H9 (cell line): Measurements from ENCODE around the gene AMELX. TPM values are rescaled to one million over a fixed set of nuclear protein-coding genes. Genes with fewer than 3 reads are reported as not detected.

Source experiments
- DNase-seq: peaks from one replicate; pipeline ENCODE4 v3.0.0-alpha.2; 2017
- H2AFZ ChIP-seq: one replicate; pipeline ENCODE4 v1.6.1; 2013; ENCODE audit warnings: mild to moderate bottlenecking, low read length, control low read depth, moderate library complexity
- H2AK5ac ChIP-seq: 2 replicates; pipeline ENCODE4 v1.6.1; 2013; ENCODE audit warnings: low read length, control low read depth, mixed read lengths; ENCODE audit not compliant: insufficient read length
- H2BK120ac ChIP-seq: one replicate; pipeline ENCODE4 v1.6.1; 2013; ENCODE audit warnings: low read depth, mild to moderate bottlenecking, low read length, control low read depth, inconsistent platforms; ENCODE audit not compliant: poor library complexity, severe bottlenecking
- H2BK12ac ChIP-seq: 2 replicates; pipeline ENCODE4 v1.6.1; 2013; ENCODE audit warnings: low read length, control low read depth, mixed read lengths, low read depth; ENCODE audit not compliant: insufficient read length
- H2BK15ac ChIP-seq: 2 replicates; pipeline ENCODE4 v1.6.1; 2013; ENCODE audit warnings: low read depth, low read length, control low read depth
- H2BK20ac ChIP-seq: one replicate; pipeline ENCODE4 v1.6.1; 2013; ENCODE audit warnings: low read depth, mild to moderate bottlenecking, low read length, control low read depth, inconsistent platforms; ENCODE audit not compliant: poor library complexity, severe bottlenecking
- H2BK5ac ChIP-seq: 2 replicates; pipeline ENCODE4 v1.6.1; 2013; ENCODE audit warnings: low read length, control low read depth, mixed read lengths; ENCODE audit not compliant: insufficient read length
- H3K14ac ChIP-seq: 2 replicates; pipeline ENCODE4 v1.6.1; 2013; ENCODE audit warnings: low read length, control low read depth; ENCODE audit not compliant: insufficient read depth
- H3K18ac ChIP-seq: 2 replicates; pipeline ENCODE4 v1.6.1; 2013; ENCODE audit warnings: low read depth, mild to moderate bottlenecking, mixed read lengths, low read length, control low read depth; ENCODE audit not compliant: insufficient read length
- H3K23ac ChIP-seq: 2 replicates; pipeline ENCODE4 v1.6.1; 2013; ENCODE audit warnings: low read length, control low read depth, mixed read lengths, low read depth; ENCODE audit not compliant: insufficient read length
- H3K23me2 ChIP-seq: 2 replicates; pipeline ENCODE4 v1.6.1; 2013; ENCODE audit warnings: low read depth, mild to moderate bottlenecking, mixed read lengths, low read length, control low read depth; ENCODE audit not compliant: insufficient read length, poor library complexity, severe bottlenecking
- H3K27ac ChIP-seq: 2 replicates; pipeline ENCODE4 v1.5.1; 2013; ENCODE audit warnings: low read length, control low read depth, mixed read lengths, low read depth; ENCODE audit not compliant: insufficient read length
- H3K27me3 ChIP-seq: 2 replicates; pipeline ENCODE4 v1.6.1; 2013; ENCODE audit warnings: low read length, control low read depth, inconsistent platforms; ENCODE audit not compliant: insufficient read depth
- H3K4ac ChIP-seq: 2 replicates; pipeline ENCODE4 v1.6.1; 2013; ENCODE audit warnings: low read depth, mild to moderate bottlenecking, control low read depth, inconsistent platforms, low read length, moderate library complexity
- H3K4me1 ChIP-seq: 2 replicates; pipeline ENCODE4 v1.6.1; 2013; ENCODE audit warnings: low read length, control low read depth, inconsistent platforms; ENCODE audit not compliant: insufficient read depth
- H3K4me2 ChIP-seq: 2 replicates; pipeline ENCODE4 v1.6.1; 2013; ENCODE audit warnings: low read length, control low read depth, mixed read lengths; ENCODE audit not compliant: insufficient read length, insufficient read depth
- H3K56ac ChIP-seq: 2 replicates; pipeline ENCODE4 v1.6.1; 2013; ENCODE audit warnings: low read depth, mild to moderate bottlenecking, mixed read lengths, low read length, control low read depth; ENCODE audit not compliant: insufficient read length
- H3K79me1 ChIP-seq: 2 replicates; pipeline ENCODE4 v1.6.1; 2013; ENCODE audit warnings: low read depth, mild to moderate bottlenecking, moderate library complexity, low read length, control low read depth, inconsistent platforms; ENCODE audit not compliant: insufficient read depth, poor library complexity, severe bottlenecking
- H3K79me2 ChIP-seq: 2 replicates; pipeline ENCODE4 v1.6.1; 2013; ENCODE audit warnings: low read length, control low read depth, inconsistent platforms; ENCODE audit not compliant: insufficient read depth
- H3K9ac ChIP-seq: 2 replicates; pipeline ENCODE4 v1.6.1; 2013; ENCODE audit warnings: low read length, control low read depth, mixed read lengths; ENCODE audit not compliant: insufficient read length; ENCODE audit errors: extremely low read depth
- H3K9me3 ChIP-seq: one replicate; pipeline ENCODE4 v1.6.1; 2013; ENCODE audit warnings: low read depth, low read length, inconsistent platforms; ENCODE audit not compliant: control insufficient read depth
- H3T11ph ChIP-seq: one replicate; pipeline ENCODE4 v1.6.1; 2013; ENCODE audit warnings: mild to moderate bottlenecking, low read length, control low read depth, inconsistent platforms
- H4K20me1 ChIP-seq: one replicate; pipeline ENCODE4 v1.6.1; 2013; ENCODE audit not compliant: control insufficient read depth, insufficient read length, insufficient read depth
- H4K5ac ChIP-seq: 2 replicates; pipeline ENCODE4 v1.6.1; 2013; ENCODE audit warnings: low read depth, mild to moderate bottlenecking, mixed read lengths, low read length, control low read depth; ENCODE audit not compliant: insufficient read length
- H4K8ac ChIP-seq: replicated peaks from 2 replicates; pipeline ENCODE4 v1.6.1; 2013; ENCODE audit warnings: low read length, control low read depth, mixed read lengths, low read depth; ENCODE audit not compliant: insufficient read length
- H4K91ac ChIP-seq: 2 replicates; pipeline ENCODE4 v1.6.1; 2013; ENCODE audit warnings: low read depth, mild to moderate bottlenecking, moderate library complexity, mixed read lengths, low read length, control low read depth; ENCODE audit not compliant: insufficient read length
- H3K27ac Mint-ChIP-seq, 3 experiments: 2 replicates in 2 of 3; 3 replicates in 1 of 3; pipeline ENCODE4 v1.8.0; 2020 to 2021; ENCODE audit warnings: mixed read lengths in 3 of 3, mild to moderate bottlenecking in 1 of 3, moderate library complexity in 1 of 3
- H3K27me3 Mint-ChIP-seq: 2 replicates; pipeline ENCODE4 v1.8.0; 2021; ENCODE audit warnings: low read depth, mild to moderate bottlenecking, moderate library complexity, mixed read lengths
- H3K36me3 Mint-ChIP-seq, 3 experiments: 2 replicates in 2 of 3; 3 replicates in 1 of 3; pipeline ENCODE4 v1.8.0; 2020 to 2021; ENCODE audit warnings: low read depth in 3 of 3, mixed read lengths in 3 of 3; ENCODE audit not compliant: insufficient read depth in 1 of 3
- H3K4me1 Mint-ChIP-seq, 2 experiments: 2 replicates each; pipeline ENCODE4 v1.8.0; 2020; ENCODE audit warnings: mixed read lengths in 2 of 2
- H3K4me3 Mint-ChIP-seq, 2 experiments: 2 replicates in 1 of 2; 3 replicates in 1 of 2; pipeline ENCODE4 v1.8.0; 2020 to 2021; ENCODE audit warnings: mild to moderate bottlenecking in 2 of 2, mixed read lengths in 2 of 2, moderate library complexity in 1 of 2
- H3K9me3 Mint-ChIP-seq, 2 experiments: 2 replicates in 1 of 2; 3 replicates in 1 of 2; pipeline ENCODE4 v1.8.0; 2020; ENCODE audit warnings: mild to moderate bottlenecking in 2 of 2, mixed read lengths in 2 of 2, moderate library complexity in 1 of 2
- WGBS: extraction: QIAGEN DNeasy Blood & Tissue Kit; methylation state at CpG from one replicate; pipeline ENCODE4 v1.1.7; 2013; ENCODE audit warnings: missing lambda C conversion rate, low lambda C conversion rate, mixed read lengths; ENCODE audit not compliant: insufficient read length; ENCODE audit errors: extremely low coverage; 5-methylcytosine and 5-hydroxymethylcytosine counted together
- total RNA-seq: library from RNA; stranded (reverse); gene quantifications from 2 replicates; pipeline ENCODE4 v1.2.1, GENCODE V29; 2021
- TF ChIP-seq, protein P1 (sequence below): fragments of 200-600 bp; sonication (generic); conservative IDR thresholded peaks from 3 replicates; pipeline ENCODE4 v1.8.0; 2021; ENCODE audit warnings: antibody characterized with exemption, mild to moderate bottlenecking

The AMELX gene
- total RNA-seq, 1 experiment from 2014 or later = not detected

DNA sequence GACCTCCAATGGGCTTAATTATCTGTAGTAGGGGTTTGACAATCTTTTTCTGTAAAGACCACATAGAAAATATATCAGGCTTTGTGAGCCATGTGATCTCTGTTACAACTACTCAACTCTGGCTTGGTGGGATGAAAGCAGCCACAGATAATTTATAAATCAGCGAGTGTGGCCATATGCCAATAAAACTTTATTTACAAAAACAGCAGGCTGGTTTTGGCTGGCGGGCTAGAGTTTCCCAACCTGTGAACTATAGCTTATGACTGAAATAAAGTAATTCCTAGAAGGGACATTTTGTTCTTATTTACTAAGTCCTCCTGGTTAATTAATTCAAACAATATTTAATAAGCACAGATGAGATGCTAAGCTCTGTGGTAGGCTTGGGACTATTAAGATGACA is 35.9 kb upstream of the AMELX start:
- Histone ChIP-seq H3K23ac (no peak overlapping the region), H3K4ac (no peak overlapping the region), H3K14ac (no peak overlapping the region), H2BK15ac (no peak overlapping the region), H3T11ph (no peak overlapping the region), H3K4me1 (no peaks in the 10 kb centered on the region), H3K18ac (no peak overlapping the region), H3K79me1 (no peaks in the 10 kb centered on the region), H3K9ac (no peak overlapping the region), H2AFZ (no peak overlapping the region), H3K56ac (no peak overlapping the region), H4K8ac (no peak overlapping the region), H3K4me2 (no peak overlapping the region), H3K27me3 (no peaks in the 10 kb centered on the region), H2BK12ac (no peak overlapping the region), H2BK120ac (no peak overlapping the region), H3K9me3 (no peaks in the 10 kb centered on the region), H2AK5ac (no peak overlapping the region), H4K91ac (no peak overlapping the region), H3K23me2 (no peaks in the 10 kb centered on the region), H2BK20ac (no peak overlapping the region), H4K5ac (no peak overlapping the region), H2BK5ac (no peak overlapping the region), H3K27ac (no peak overlapping the region), H3K79me2 (no peaks in the 10 kb centered on the region), H4K20me1 (no peaks in the 10 kb centered on the region)
- DNase-seq = no peak
- Mint-ChIP-seq H3K27ac (no peak overlapping the region), H3K27me3 (no peaks in the 10 kb centered on the region), H3K4me1 (no peaks in the 10 kb centered on the region), H3K9me3 (peaks cover 50 to 58% of the 10 kb centered on the region in 2 experiments), H3K36me3 (peaks cover 0 to 3% (median 2%) of the 10 kb centered on the region in 3 experiments; a peak in 3 of 7 replicates), H3K4me3 (no peak overlapping the region)
- no CpG with 5 or more reads among the region's 2 CpGs for WGBS
- TF ChIP-seq, protein P1, sequence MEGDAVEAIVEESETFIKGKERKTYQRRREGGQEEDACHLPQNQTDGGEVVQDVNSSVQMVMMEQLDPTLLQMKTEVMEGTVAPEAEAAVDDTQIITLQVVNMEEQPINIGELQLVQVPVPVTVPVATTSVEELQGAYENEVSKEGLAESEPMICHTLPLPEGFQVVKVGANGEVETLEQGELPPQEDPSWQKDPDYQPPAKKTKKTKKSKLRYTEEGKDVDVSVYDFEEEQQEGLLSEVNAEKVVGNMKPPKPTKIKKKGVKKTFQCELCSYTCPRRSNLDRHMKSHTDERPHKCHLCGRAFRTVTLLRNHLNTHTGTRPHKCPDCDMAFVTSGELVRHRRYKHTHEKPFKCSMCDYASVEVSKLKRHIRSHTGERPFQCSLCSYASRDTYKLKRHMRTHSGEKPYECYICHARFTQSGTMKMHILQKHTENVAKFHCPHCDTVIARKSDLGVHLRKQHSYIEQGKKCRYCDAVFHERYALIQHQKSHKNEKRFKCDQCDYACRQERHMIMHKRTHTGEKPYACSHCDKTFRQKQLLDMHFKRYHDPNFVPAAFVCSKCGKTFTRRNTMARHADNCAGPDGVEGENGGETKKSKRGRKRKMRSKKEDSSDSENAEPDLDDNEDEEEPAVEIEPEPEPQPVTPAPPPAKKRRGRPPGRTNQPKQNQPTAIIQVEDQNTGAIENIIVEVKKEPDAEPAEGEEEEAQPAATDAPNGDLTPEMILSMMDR = no peak
